GM23338 (cell line): ENCODE results near the gene PRXL2C. TPM values are rescaled to one million over a fixed set of nuclear protein-coding genes. Genes with fewer than 3 reads are reported as not detected.

Source experiments
- ATAC-seq: fragments of 200-7000 bp; cut with Tn5 transposase; 3 replicates; pipeline ENCODE4 v1.9.1; 2020
- DNase-seq: peaks from one replicate; pipeline ENCODE4 v3.0.0-alpha.2; 2015; ENCODE audit warnings: low spot score
- H2AFZ ChIP-seq: fragments of 200-600 bp; sonication (generic); 2 replicates; pipeline ENCODE4 v1.8.0; 2016; ENCODE audit warnings: antibody characterized with exemption, mild to moderate bottlenecking, moderate library complexity
- H3F3A ChIP-seq: fragments of 200-600 bp; sonication (generic); replicated peaks from 2 replicates; pipeline ENCODE4 v1.8.0; 2017; ENCODE audit warnings: antibody characterized with exemption, mixed run types, low read depth
- H3K27ac ChIP-seq: fragments of 200-600 bp; sonication (generic); 2 replicates; pipeline ENCODE4 v1.6.1; 2016; ENCODE audit warnings: low read depth
- H3K27me3 ChIP-seq: fragments of 200-600 bp; sonication (generic); 2 replicates; pipeline ENCODE4 v1.8.0; 2016; ENCODE audit warnings: mild to moderate bottlenecking, mixed run types, moderate library complexity; ENCODE audit not compliant: insufficient read depth
- H3K36me3 ChIP-seq: fragments of 200-600 bp; sonication (generic); 2 replicates; pipeline ENCODE4 v1.8.0; 2016; ENCODE audit warnings: mild to moderate bottlenecking; ENCODE audit not compliant: insufficient read depth
- H3K4me1 ChIP-seq: fragments of 200-600 bp; sonication (generic); 2 replicates; pipeline ENCODE4 v1.8.0; 2016; ENCODE audit warnings: mild to moderate bottlenecking, moderate library complexity; ENCODE audit not compliant: insufficient read depth
- H3K4me2 ChIP-seq: fragments of 200-600 bp; sonication (generic); 2 replicates; pipeline ENCODE4 v1.7.1; 2017; ENCODE audit warnings: mixed run types
- H3K4me3 ChIP-seq: fragments of 200-600 bp; sonication (generic); 2 replicates; pipeline ENCODE4 v1.6.1; 2016; ENCODE audit warnings: mixed run types
- H3K79me2 ChIP-seq: fragments of 200-600 bp; sonication (generic); replicated peaks from 2 replicates; pipeline ENCODE4 v1.8.0; 2017; ENCODE audit warnings: mild to moderate bottlenecking; ENCODE audit not compliant: insufficient read depth
- H3K9me2 ChIP-seq: fragments of 200-600 bp; sonication (generic); 2 replicates; pipeline ENCODE4 v1.8.0; 2017; ENCODE audit not compliant: insufficient read depth
- H4K20me1 ChIP-seq: fragments of 200-600 bp; sonication (generic); replicated peaks from 2 replicates; pipeline ENCODE4 v1.8.0; 2017; ENCODE audit warnings: mild to moderate bottlenecking; ENCODE audit not compliant: insufficient read depth
- H3K27ac Mint-ChIP-seq: 2 replicates; pipeline ENCODE4 v1.8.0; 2020; ENCODE audit warnings: inconsistent platforms, mild to moderate bottlenecking, moderate library complexity, mixed read lengths
- H3K27me3 Mint-ChIP-seq: 3 replicates; pipeline ENCODE4 v1.8.0; 2022; ENCODE audit warnings: low read depth, mild to moderate bottlenecking, moderate library complexity, mixed read lengths, inconsistent platforms; ENCODE audit not compliant: insufficient read depth, poor library complexity
- H3K36me3 Mint-ChIP-seq: 3 replicates; pipeline ENCODE4 v1.8.0; 2021; ENCODE audit warnings: low read depth, mild to moderate bottlenecking, inconsistent platforms, moderate library complexity, mixed read lengths
- H3K4me1 Mint-ChIP-seq: 3 replicates; pipeline ENCODE4 v1.8.0; 2020; ENCODE audit warnings: mild to moderate bottlenecking, inconsistent platforms, mixed read lengths
- H3K4me3 Mint-ChIP-seq: 3 replicates; pipeline ENCODE4 v1.8.0; 2021; ENCODE audit warnings: moderate library complexity, mild to moderate bottlenecking, inconsistent platforms, mixed read lengths
- H3K9me3 Mint-ChIP-seq: 3 replicates; pipeline ENCODE4 v1.8.0; 2020; ENCODE audit warnings: moderate library complexity, mild to moderate bottlenecking, inconsistent platforms, mixed read lengths
- CREB1 ChIP-seq: fragments of 250-450 bp; sonication (Bioruptor Pico); IDR thresholded peaks from 2 replicates; pipeline ENCODE4 v1.5.0; 2020; ENCODE audit warnings: low read depth, mild to moderate bottlenecking, moderate library complexity
- EZH2 ChIP-seq: fragments of 200-600 bp; sonication (generic); IDR thresholded peaks from one replicate; pipeline ENCODE4 v1.8.0; 2017; ENCODE audit warnings: antibody characterized with exemption, mild to moderate bottlenecking, low read depth; ENCODE audit not compliant: unreplicated experiment
- POLR2AphosphoS5 ChIP-seq: IDR thresholded peaks from 2 replicates; pipeline ENCODE4 v1.6.1; 2016; ENCODE audit warnings: antibody characterized with exemption, low read depth
- REST ChIP-seq: IDR thresholded peaks from one replicate; pipeline ENCODE4 v1.6.1; 2018; ENCODE audit warnings: antibody characterized with exemption; ENCODE audit not compliant: unreplicated experiment
- STAT1 ChIP-seq: IDR thresholded peaks from one replicate; pipeline ENCODE4 v1.6.1; 2016; ENCODE audit warnings: antibody characterized with exemption; ENCODE audit not compliant: unreplicated experiment
- ZNF114 ChIP-seq: fragments of 250-450 bp; sonication (Bioruptor Pico); IDR thresholded peaks from 2 replicates; pipeline ENCODE4 v1.5.0; 2020; ENCODE audit warnings: mild to moderate bottlenecking, moderate library complexity
- ZNF331 ChIP-seq: fragments of 250-450 bp; sonication (Bioruptor Pico); IDR thresholded peaks from 2 replicates; pipeline ENCODE4 v1.5.0; 2020; ENCODE audit warnings: low read depth, mild to moderate bottlenecking, moderate library complexity
- polyA plus RNA-seq: library from polyadenylated mRNA; unstranded; fragments of >200 nt; fragmentation: Nextera tagmentation; extraction: Ambion mirVana; gene quantifications from 2 replicates; pipeline ENCODE4 v1.2.1, GENCODE V29; 2016
- total RNA-seq: library from RNA; depleted of rRNA; stranded (reverse); fragments of >200 nt; shearing (Covaris generic); gene quantifications from 2 replicates; pipeline ENCODE4 v1.2.3, GENCODE V29; 2014
- TF ChIP-seq, protein P1 (sequence below), 2 experiments: fragments of 200-600 bp in 1 of 2; sonication (generic) in 1 of 2; conservative IDR thresholded peaks; 2 replicates each; pipeline versions ENCODE4 v1.5.1 to v1.6.1; 2016 to 2017; ENCODE audit warnings: antibody characterized with exemption in 2 of 2, low read depth in 2 of 2, mild to moderate bottlenecking in 2 of 2, moderate library complexity in 1 of 2
- TF ChIP-seq, protein P2 (sequence below): fragments of 250-450 bp; sonication (Bioruptor Pico); IDR thresholded peaks from 2 replicates; pipeline ENCODE4 v1.5.0; 2020; ENCODE audit warnings: mild to moderate bottlenecking, moderate library complexity
- TF ChIP-seq, protein P3 (sequence below): IDR thresholded peaks from 2 replicates; pipeline ENCODE4 v1.6.1; 2016; ENCODE audit warnings: antibody characterized with exemption

Gene PRXL2C
- total and polyA plus RNA-seq, 2 experiments from 2014 or later: 5.2 to 7.9 TPM

DNA sequence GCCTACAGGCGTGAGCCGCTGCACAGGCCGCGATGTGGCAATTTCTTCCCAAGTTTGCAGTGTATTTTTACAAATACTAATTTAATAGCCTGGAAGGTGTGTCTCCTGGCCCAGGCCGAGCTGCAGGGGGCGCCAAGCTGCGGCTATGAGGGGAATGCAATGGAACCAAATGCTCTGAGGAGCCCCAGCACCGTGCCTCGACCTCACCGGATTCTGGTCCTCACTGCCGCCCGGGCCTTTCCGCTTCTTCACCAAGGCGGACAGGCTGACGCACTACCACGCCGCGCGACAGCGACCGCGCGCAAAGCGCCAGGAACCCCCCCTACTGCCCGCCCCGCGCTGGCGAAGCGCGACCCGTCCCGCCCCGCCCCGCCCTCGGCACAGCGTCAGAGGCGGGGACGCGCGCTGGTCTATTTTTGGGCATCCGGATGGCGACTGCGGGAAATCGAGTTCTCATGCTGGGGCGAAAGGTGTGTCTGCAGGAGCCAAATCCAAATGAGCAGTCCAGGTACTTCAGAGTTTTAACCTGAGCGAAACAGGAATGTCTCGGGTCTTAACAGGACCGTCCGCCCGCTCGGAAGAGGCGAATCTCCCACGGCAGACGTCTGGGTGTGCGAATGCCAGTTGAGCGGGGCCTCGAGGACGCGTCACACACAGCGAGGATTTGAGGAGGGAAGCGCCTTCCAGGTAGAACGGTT is 31.7 kb upstream of the PRXL2C start:
- peaks cover 2% of the 10 kb centered on the region; the same call in 2 of the 3 replicates for H3K4me1 Mint-ChIP-seq
- no peaks in the 10 kb centered on the region for H3K4me1 ChIP-seq
- H4K20me1 ChIP-seq: 0 out of 2 replicates have a peak, but pooled peaks cover 3% of the 10 kb centered on the region
- no peaks in the 10 kb centered on the region for H3K27me3 ChIP-seq
- peak overlapping the region; percentile 65 for H3K4me3 ChIP-seq
- H3K27ac Mint-ChIP-seq: peak overlapping the region; percentile 95
- peaks cover 14% of the 10 kb centered on the region for H3K36me3 Mint-ChIP-seq
- ATAC-seq (peak; percentile 97), DNase-seq (peak; percentile 95)
- H3K79me2 ChIP-seq: 0 out of 2 replicates have a peak, but pooled peaks cover 3% of the 10 kb centered on the region
- H2AFZ ChIP-seq: peak overlapping the region; percentile 97
- peak overlapping the region; percentile 82 for H3K4me2 ChIP-seq
- peaks cover 21% of the 10 kb centered on the region for H3K9me3 Mint-ChIP-seq
- no peaks in the 10 kb centered on the region for H3K9me2 ChIP-seq
- TF ChIP-seq, protein P1, sequence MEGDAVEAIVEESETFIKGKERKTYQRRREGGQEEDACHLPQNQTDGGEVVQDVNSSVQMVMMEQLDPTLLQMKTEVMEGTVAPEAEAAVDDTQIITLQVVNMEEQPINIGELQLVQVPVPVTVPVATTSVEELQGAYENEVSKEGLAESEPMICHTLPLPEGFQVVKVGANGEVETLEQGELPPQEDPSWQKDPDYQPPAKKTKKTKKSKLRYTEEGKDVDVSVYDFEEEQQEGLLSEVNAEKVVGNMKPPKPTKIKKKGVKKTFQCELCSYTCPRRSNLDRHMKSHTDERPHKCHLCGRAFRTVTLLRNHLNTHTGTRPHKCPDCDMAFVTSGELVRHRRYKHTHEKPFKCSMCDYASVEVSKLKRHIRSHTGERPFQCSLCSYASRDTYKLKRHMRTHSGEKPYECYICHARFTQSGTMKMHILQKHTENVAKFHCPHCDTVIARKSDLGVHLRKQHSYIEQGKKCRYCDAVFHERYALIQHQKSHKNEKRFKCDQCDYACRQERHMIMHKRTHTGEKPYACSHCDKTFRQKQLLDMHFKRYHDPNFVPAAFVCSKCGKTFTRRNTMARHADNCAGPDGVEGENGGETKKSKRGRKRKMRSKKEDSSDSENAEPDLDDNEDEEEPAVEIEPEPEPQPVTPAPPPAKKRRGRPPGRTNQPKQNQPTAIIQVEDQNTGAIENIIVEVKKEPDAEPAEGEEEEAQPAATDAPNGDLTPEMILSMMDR (conservative IDR thresholded peaks at IDR 0.05; ENCODE audit: low read depth in 2 of 2): peak; percentile 72 to 76
- TF ChIP-seq, protein P2, sequence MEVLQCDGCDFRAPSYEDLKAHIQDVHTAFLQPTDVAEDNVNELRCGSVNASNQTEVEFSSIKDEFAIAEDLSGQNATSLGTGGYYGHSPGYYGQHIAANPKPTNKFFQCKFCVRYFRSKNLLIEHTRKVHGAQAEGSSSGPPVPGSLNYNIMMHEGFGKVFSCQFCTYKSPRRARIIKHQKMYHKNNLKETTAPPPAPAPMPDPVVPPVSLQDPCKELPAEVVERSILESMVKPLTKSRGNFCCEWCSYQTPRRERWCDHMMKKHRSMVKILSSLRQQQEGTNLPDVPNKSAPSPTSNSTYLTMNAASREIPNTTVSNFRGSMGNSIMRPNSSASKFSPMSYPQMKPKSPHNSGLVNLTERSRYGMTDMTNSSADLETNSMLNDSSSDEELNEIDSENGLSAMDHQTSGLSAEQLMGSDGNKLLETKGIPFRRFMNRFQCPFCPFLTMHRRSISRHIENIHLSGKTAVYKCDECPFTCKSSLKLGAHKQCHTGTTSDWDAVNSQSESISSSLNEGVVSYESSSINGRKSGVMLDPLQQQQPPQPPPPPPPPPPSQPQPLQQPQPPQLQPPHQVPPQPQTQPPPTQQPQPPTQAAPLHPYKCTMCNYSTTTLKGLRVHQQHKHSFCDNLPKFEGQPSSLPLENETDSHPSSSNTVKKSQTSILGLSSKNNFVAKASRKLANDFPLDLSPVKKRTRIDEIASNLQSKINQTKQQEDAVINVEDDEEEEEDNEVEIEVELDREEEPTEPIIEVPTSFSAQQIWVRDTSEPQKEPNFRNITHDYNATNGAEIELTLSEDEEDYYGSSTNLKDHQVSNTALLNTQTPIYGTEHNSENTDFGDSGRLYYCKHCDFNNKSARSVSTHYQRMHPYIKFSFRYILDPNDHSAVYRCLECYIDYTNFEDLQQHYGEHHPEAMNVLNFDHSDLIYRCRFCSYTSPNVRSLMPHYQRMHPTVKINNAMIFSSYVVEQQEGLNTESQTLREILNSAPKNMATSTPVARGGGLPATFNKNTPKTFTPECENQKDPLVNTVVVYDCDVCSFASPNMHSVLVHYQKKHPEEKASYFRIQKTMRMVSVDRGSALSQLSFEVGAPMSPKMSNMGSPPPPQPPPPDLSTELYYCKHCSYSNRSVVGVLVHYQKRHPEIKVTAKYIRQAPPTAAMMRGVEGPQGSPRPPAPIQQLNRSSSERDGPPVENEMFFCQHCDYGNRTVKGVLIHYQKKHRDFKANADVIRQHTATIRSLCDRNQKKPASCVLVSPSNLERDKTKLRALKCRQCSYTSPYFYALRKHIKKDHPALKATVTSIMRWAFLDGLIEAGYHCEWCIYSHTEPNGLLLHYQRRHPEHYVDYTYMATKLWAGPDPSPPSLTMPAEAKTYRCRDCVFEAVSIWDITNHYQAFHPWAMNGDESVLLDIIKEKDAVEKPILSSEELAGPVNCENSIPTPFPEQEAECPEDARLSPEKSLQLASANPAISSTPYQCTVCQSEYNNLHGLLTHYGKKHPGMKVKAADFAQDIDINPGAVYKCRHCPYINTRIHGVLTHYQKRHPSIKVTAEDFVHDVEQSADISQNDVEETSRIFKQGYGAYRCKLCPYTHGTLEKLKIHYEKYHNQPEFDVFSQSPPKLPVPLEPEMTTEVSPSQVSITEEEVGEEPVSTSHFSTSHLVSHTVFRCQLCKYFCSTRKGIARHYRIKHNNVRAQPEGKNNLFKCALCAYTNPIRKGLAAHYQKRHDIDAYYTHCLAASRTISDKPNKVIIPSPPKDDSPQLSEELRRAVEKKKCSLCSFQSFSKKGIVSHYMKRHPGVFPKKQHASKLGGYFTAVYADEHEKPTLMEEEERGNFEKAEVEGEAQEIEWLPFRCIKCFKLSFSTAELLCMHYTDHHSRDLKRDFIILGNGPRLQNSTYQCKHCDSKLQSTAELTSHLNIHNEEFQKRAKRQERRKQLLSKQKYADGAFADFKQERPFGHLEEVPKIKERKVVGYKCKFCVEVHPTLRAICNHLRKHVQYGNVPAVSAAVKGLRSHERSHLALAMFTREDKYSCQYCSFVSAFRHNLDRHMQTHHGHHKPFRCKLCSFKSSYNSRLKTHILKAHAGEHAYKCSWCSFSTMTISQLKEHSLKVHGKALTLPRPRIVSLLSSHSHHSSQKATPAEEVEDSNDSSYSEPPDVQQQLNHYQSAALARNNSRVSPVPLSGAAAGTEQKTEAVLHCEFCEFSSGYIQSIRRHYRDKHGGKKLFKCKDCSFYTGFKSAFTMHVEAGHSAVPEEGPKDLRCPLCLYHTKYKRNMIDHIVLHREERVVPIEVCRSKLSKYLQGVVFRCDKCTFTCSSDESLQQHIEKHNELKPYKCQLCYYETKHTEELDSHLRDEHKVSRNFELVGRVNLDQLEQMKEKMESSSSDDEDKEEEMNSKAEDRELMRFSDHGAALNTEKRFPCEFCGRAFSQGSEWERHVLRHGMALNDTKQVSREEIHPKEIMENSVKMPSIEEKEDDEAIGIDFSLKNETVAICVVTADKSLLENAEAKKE (CRISPR knock-in tag): peak; percentile 3; the same call in 1 of the 2 replicates
- peak; percentile 70 for TF ChIP-seq POLR2AphosphoS5
- TF ChIP-seq, protein P3, sequence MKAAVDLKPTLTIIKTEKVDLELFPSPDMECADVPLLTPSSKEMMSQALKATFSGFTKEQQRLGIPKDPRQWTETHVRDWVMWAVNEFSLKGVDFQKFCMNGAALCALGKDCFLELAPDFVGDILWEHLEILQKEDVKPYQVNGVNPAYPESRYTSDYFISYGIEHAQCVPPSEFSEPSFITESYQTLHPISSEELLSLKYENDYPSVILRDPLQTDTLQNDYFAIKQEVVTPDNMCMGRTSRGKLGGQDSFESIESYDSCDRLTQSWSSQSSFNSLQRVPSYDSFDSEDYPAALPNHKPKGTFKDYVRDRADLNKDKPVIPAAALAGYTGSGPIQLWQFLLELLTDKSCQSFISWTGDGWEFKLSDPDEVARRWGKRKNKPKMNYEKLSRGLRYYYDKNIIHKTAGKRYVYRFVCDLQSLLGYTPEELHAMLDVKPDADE: no peak
- no peak for TF ChIP-seq ZNF331 (CRISPR knock-in tag)
- TF ChIP-seq REST: no peak
- peak; percentile 82 for TF ChIP-seq CREB1 (CRISPR knock-in tag)
- TF ChIP-seq EZH2: no peak
- no peak for TF ChIP-seq ZNF114 (CRISPR knock-in tag)
- no peak for TF ChIP-seq STAT1
- peak overlapping the region; percentile 89 for H3K27ac ChIP-seq
- H3K4me3 Mint-ChIP-seq: peak overlapping the region; percentile 87
- H3F3A ChIP-seq: peaks cover 8% of the 10 kb centered on the region; the same call in 1 of the 2 replicates
- H3K27me3 Mint-ChIP-seq: peaks cover 7% of the 10 kb centered on the region
- no peaks in the 10 kb centered on the region for H3K36me3 ChIP-seq
